WERI-Rb-1 (cell line): Measurements from ENCODE around the gene OR8B4.

Experiments
- DNase-seq: peaks from one replicate; pipeline ENCODE4 v3.0.0-alpha.2; 2020
- H3K27ac ChIP-seq: fragments of 250-450 bp; sonication (Bioruptor Pico); 2 replicates; pipeline ENCODE4 v1.5.1; 2020; ENCODE audit warnings: mild to moderate bottlenecking, moderate library complexity
- H3K27me3 ChIP-seq: fragments of 250-450 bp; sonication (Bioruptor Pico); 2 replicates; pipeline ENCODE4 v1.5.1; 2021; ENCODE audit warnings: mild to moderate bottlenecking, low read depth, moderate library complexity; ENCODE audit not compliant: insufficient read depth, severe bottlenecking
- H3K36me3 ChIP-seq: fragments of 250-450 bp; sonication (Bioruptor Pico); 2 replicates; pipeline ENCODE4 v1.5.1; 2020; ENCODE audit warnings: mild to moderate bottlenecking, moderate library complexity
- H3K4me3 ChIP-seq: 2 replicates; pipeline ENCODE4 v1.5.1; 2011; ENCODE audit warnings: low read depth, mild to moderate bottlenecking, control low read depth, low read length
- H3K9me3 ChIP-seq: fragments of 250-450 bp; sonication (Bioruptor Pico); 2 replicates; pipeline ENCODE4 v1.5.1; 2021; ENCODE audit warnings: mild to moderate bottlenecking, moderate library complexity; ENCODE audit not compliant: severe bottlenecking
- TF ChIP-seq, protein P1 (sequence below): IDR thresholded peaks from 2 replicates; pipeline ENCODE4 v1.5.1; 2011; ENCODE audit warnings: low read depth, mild to moderate bottlenecking, control low read depth, inconsistent platforms, low read length

The OR8B4 gene

DNA sequence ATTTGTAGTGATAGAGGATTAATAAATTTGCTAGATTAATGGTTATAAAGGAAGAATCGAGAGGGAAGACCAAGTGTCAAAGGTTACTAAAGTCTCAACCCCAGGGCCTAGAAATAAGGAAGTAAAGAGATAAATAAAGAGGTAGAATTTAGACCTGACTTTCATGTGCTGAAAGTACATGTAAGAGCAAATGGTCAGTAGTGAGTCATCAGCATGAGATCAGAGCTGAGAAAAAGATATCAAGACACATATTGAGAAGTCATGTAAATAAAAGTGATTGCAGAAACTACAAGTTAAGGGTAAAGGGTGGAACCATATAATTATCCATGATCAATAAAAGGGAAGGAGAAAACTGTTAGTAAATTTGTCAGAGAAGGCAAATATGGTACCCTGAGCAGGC lies 22.2 kb upstream of the OR8B4 start:
- TF ChIP-seq, protein P1, sequence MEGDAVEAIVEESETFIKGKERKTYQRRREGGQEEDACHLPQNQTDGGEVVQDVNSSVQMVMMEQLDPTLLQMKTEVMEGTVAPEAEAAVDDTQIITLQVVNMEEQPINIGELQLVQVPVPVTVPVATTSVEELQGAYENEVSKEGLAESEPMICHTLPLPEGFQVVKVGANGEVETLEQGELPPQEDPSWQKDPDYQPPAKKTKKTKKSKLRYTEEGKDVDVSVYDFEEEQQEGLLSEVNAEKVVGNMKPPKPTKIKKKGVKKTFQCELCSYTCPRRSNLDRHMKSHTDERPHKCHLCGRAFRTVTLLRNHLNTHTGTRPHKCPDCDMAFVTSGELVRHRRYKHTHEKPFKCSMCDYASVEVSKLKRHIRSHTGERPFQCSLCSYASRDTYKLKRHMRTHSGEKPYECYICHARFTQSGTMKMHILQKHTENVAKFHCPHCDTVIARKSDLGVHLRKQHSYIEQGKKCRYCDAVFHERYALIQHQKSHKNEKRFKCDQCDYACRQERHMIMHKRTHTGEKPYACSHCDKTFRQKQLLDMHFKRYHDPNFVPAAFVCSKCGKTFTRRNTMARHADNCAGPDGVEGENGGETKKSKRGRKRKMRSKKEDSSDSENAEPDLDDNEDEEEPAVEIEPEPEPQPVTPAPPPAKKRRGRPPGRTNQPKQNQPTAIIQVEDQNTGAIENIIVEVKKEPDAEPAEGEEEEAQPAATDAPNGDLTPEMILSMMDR: no peak
- Histone ChIP-seq H3K4me3 (no peak overlapping the region), H3K9me3 (no peaks in the 10 kb centered on the region), H3K27me3 (no peaks in the 10 kb centered on the region), H3K36me3 (no peaks in the 10 kb centered on the region), H3K27ac (no peak overlapping the region)
- DNase-seq: no peak

DNA sequence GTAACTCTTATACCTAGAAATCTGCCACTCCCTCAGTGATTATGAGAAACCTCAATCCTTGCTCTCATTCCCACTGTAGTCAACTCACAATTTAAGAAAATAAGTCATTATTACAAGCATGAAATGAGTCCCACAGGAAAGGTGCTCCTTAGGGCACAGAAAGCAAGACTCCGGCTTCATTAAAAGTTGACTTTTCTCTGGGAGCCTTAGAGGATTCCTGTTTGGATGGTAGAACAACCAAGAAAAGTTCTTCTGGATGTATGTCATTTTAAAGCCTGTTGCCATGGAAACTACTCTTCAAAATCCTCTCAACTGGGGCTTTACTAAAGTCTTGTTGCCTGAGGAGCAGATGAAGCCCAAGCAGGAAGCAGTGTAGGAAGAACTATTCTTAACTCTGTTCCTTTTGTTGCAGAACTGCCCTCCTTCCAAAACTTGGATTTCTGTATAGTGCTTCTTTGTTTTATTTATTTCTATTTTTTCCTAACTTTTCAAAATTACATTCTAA lies 21.0 kb upstream of the OR8B4 start, which contains the start of gene OR8B8:
Gene OR8B8, minus strand, starts transcription at position 51 of the 505 bp plus-strand sequence. CDS start 4,611 bp downstream, outside the sequence.
- TF ChIP-seq, protein P1: no peak
- Histone ChIP-seq H3K27me3 (no peaks in the 10 kb centered on the region), H3K4me3 (no peak within 1 kb of the TSS), H3K27ac (no peak within 1 kb of the TSS), H3K9me3 (no peaks in the 10 kb centered on the region), H3K36me3 (no peaks in the 10 kb centered on the region)
- no peak for DNase-seq

DNA sequence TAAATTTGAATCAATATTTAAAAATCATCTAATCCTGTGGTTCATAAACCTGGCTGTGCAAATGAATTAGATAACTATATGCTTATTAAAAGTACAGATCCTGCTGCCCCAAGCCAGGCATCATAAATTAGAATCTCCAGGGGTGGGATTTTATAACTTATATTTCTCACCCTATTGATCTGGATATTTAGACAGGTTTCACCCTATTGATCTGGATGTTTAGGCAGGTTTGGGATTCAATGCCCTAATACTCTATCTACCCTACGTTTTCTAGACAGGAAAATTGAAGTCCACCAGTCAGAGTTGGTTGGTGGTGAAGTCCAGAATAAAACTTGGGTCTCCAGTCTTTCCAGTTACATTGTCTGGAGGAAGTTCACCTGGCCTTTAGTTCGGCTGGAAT lies 18.2 kb upstream of the OR8B4 start:
- H3K36me3 ChIP-seq: no peaks in the 10 kb centered on the region
- no peak for DNase-seq
- H3K27me3 ChIP-seq: no peaks in the 10 kb centered on the region
- H3K9me3 ChIP-seq: no peaks in the 10 kb centered on the region
- TF ChIP-seq, protein P1: no peak
- H3K4me3 ChIP-seq: no peak overlapping the region
- no peak overlapping the region for H3K27ac ChIP-seq

DNA sequence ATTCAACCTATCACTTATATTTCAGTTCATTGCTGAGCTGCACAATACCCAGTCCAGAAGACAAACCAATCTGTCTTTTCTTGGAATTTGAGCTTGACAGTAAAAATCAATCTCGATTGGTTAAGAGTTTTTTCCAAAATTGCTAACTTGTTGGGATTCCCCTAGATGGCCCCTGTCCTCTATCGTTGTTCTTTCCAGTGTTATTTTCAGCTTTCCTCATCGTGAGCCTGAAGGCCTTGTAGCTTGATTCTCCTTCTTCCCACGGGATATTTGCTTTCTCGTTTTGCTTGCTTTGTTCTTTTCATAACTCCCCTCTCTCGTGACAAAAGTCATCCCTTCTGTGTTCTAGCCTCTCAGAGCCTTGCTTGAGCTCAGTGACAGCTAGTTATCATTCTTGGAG lies 17.8 kb upstream of the OR8B4 start:
- H3K4me3 ChIP-seq: no peak overlapping the region
- H3K27ac ChIP-seq: no peak overlapping the region
- H3K27me3 ChIP-seq: no peaks in the 10 kb centered on the region
- no peak for DNase-seq
- H3K9me3 ChIP-seq: no peaks in the 10 kb centered on the region
- no peaks in the 10 kb centered on the region for H3K36me3 ChIP-seq
- TF ChIP-seq, protein P1: no peak

DNA sequence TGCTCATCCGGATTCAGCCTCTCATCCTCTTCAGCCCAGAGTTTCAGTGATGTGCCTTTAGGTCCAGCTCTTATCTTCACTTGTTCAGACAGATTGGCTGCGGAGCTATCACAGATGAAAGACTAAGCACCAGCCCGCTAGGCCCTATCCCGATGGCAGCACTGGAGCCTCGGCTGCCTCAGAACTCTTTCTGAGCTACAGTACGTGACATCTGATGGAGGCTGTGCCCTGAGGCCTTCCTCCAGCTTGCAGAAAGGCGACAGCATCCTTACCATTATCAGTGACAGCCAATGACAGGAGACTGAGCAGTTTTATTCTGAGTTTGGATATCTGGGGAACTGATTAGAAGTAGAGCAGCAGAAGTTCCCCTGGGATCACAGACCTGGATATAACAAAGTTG lies 16.8 kb upstream of the OR8B4 start:
- no peak overlapping the region for H3K27ac ChIP-seq
- H3K36me3 ChIP-seq: no peaks in the 10 kb centered on the region

More for the DNA sequence above, 16.8 kb upstream of the OR8B4 start:
- Histone ChIP-seq H3K27me3 (no peaks in the 10 kb centered on the region), H3K9me3 (no peaks in the 10 kb centered on the region), H3K4me3 (no peak overlapping the region)
- DNase-seq: no peak
- TF ChIP-seq, protein P1: no peak
